ENCODE measurements around the gene CAMK1D. TPM values are rescaled to one million over a fixed set of nuclear protein-coding genes. Genes with fewer than 3 reads are reported as not detected.
A peak's percentile ranks its signal among the peaks of the same experiment; 100 is the strongest.

CAMK1D gene
- total and polyA plus RNA-seq, 2 donors (not counting 3 experiments of a cell fraction or from before 2014, with no cell fraction given), result 0.37 to 4.2 TPM

- Histone ChIP-seq H3K27me3 (ENCODE audit: control insufficient read depth in 2 of 2, insufficient read depth in 2 of 2, low read length in 2 of 2) (no peaks in the 10 kb centered on the region), H3K9me3 (replicated peaks; ENCODE audit: control insufficient read depth, insufficient read depth, low read length) (no peaks in the 10 kb centered on the region), H3K4me2 (ENCODE audit: insufficient read depth, low read length) (no peak overlapping the region), H3K4me1 (ENCODE audit: control insufficient read depth, extremely low read depth, insufficient read depth, low read length) (peaks cover 23% of the 10 kb centered on the region), H2AFZ (ENCODE audit: low read depth, low read length) (no peak overlapping the region), H3K9ac (replicated peaks; ENCODE audit: extremely low read depth, insufficient read depth, low read length) (no peak overlapping the region), H3K9me1 (replicated peaks; ENCODE audit: control insufficient read depth, extremely low read depth, insufficient read depth, low read length) (no peaks in the 10 kb centered on the region), H3K4me3 (replicated peaks in 1 of 3; ENCODE audit: insufficient read depth in 1 of 3, low read depth in 1 of 3, low read length in 3 of 3) (no peak overlapping the region), H3K36me3 (ENCODE audit: control insufficient read depth in 2 of 2, extremely low read depth in 1 of 2, insufficient read depth in 2 of 2, low read length in 2 of 2) (no peaks in the 10 kb centered on the region), H3K79me2 (ENCODE audit: control insufficient read depth, insufficient read depth, low read length) (no peaks in the 10 kb centered on the region), H4K20me1 (replicated peaks; ENCODE audit: control insufficient read depth, extremely low read depth, insufficient read depth, low read length) (no peaks in the 10 kb centered on the region), H3K27ac (ENCODE audit: insufficient read depth, low read depth, low read length) (no peak overlapping the region)
- BruUV-seq (replicated peaks), result no TSS peak
- no peak for FAIRE-seq
- CTCF ChIA-PET, result interaction anchor here (1.0 to 2.3 kb wide), 4 partner anchors 12 to 380 kb away, joined by 3 to 11 read pairs (median 6); partner anchors contain the start of gene OPTN
- dilution Hi-C loops (cut with MboI; ENCODE audit: extremely low pct_ligation_motif_present, low sequenced_read_pairs), result no loop called here
- POLR2A ChIA-PET, result no interaction called here
- peak; percentile 46 for DNase-seq (ENCODE audit: low read depth, low spot score)
- TF ChIP-seq FOS (IDR thresholded peaks at IDR 0.05; ENCODE audit: borderline replicate concordance, insufficient read depth, low read length) (no peak), POLR2A (IDR thresholded peaks at IDR 0.05; ENCODE audit: low read depth, low read length) (no peak), MYC (IDR thresholded peaks at IDR 0.05; ENCODE audit: low read depth, low read length) (no peak), MAX (IDR thresholded peaks at IDR 0.05; ENCODE audit: insufficient read depth, insufficient read length) (no peak), GATA2 (IDR thresholded peaks at IDR 0.05; ENCODE audit: insufficient read depth, insufficient read length, low read depth, low read length) (peak; percentile 60)
- intact Hi-C loops (cut with micrococcal nuclease), result no loop called here
Observed at GRCh38 chr10:12719365-12719764, 370.0 kb downstream of the CAMK1D start.

DNA sequence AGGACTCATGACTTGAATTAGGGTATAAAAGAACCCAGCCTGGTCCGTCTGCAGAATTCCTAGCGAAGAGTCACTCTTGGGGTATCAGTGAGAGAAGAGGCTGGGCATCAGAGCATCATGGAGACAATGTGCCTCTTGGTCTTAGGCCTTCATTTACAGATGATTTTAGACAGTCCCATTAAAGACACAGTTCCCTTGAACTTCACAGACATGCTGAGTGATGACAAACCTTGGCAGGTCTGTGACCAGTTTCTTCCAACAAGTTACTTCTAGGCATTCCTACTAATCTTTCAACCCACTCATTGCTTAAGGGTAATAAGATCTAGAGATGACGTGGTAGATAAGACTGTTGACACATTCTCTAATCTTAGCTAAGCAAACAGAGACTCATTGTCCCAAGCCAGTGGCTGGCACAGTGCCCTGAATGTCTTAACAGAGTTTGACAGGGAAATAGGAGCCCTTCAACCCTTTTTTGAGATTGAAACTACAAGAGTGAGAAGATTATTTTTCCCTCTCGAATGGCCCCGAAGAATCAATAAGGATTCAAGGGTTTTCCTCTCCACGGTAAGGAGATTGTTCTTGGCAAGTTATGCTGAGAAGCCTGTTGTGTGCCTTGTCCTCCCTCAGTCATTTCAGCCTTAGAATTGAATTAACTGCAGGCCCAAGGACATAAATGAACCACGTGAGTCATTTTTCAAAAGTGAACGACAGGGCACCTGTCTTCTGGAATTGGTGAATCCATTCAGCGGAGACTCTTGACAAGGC, 371.1 kb downstream of the CAMK1D start:
- Histone ChIP-seq H3K79me2 (ENCODE audit: control insufficient read depth, insufficient read depth, low read length) (no peaks in the 10 kb centered on the region), H3K36me3 (ENCODE audit: control insufficient read depth in 2 of 2, extremely low read depth in 1 of 2, insufficient read depth in 2 of 2, low read length in 2 of 2) (no peaks in the 10 kb centered on the region), H2AFZ (ENCODE audit: low read depth, low read length) (no peak overlapping the region), H3K9me1 (replicated peaks; ENCODE audit: control insufficient read depth, extremely low read depth, insufficient read depth, low read length) (no peaks in the 10 kb centered on the region), H3K9me3 (replicated peaks; ENCODE audit: control insufficient read depth, insufficient read depth, low read length) (no peaks in the 10 kb centered on the region), H3K27me3 (ENCODE audit: control insufficient read depth in 2 of 2, insufficient read depth in 2 of 2, low read length in 2 of 2) (no peaks in the 10 kb centered on the region), H3K9ac (replicated peaks; ENCODE audit: extremely low read depth, insufficient read depth, low read length) (peak overlapping the region; percentile 4), H3K4me2 (ENCODE audit: insufficient read depth, low read length) (peak overlapping the region; percentile 55), H3K4me3 (replicated peaks in 1 of 3; ENCODE audit: insufficient read depth in 1 of 3, low read depth in 1 of 3, low read length in 3 of 3) (no peak overlapping the region), H3K27ac (ENCODE audit: insufficient read depth, low read depth, low read length) (peak overlapping the region; percentile 65), H4K20me1 (replicated peaks; ENCODE audit: control insufficient read depth, extremely low read depth, insufficient read depth, low read length) (no peaks in the 10 kb centered on the region), H3K4me1 (ENCODE audit: control insufficient read depth, extremely low read depth, insufficient read depth, low read length) (peaks cover 23% of the 10 kb centered on the region)
- CTCF ChIA-PET, result interaction anchor here (1.0 to 2.3 kb wide), 6 partner anchors 10 to 379 kb away, joined by 3 to 14 read pairs (median 6); partner anchors contain the start of gene OPTN
- POLR2A ChIA-PET, result interaction anchor here (0.6 kb wide), 2 partner anchors 128 to 217 kb away, joined by 3 to 5 read pairs; no protein-coding TSS in a partner anchor
- no peak for TF ChIP-seq MYC (IDR thresholded peaks at IDR 0.05; ENCODE audit: low read depth, low read length)
- TF ChIP-seq POLR2A (IDR thresholded peaks at IDR 0.05; ENCODE audit: low read depth, low read length), result peak; percentile 37
- no peak for TF ChIP-seq MAX (IDR thresholded peaks at IDR 0.05; ENCODE audit: insufficient read depth, insufficient read length)
- TF ChIP-seq CTCF (IDR thresholded peaks at IDR 0.05; ENCODE audit: extremely low read depth in 1 of 2, insufficient read depth in 1 of 2, low read depth in 1 of 2, low read length in 2 of 2), result no peak
- peak; percentile 99 for TF ChIP-seq GATA2 (IDR thresholded peaks at IDR 0.05; ENCODE audit: insufficient read depth, insufficient read length, low read depth, low read length)
- TF ChIP-seq EZH2 (IDR thresholded peaks at IDR 0.05; ENCODE audit: borderline replicate concordance, low read depth, low read length, severe bottlenecking), result no peak
- peak; percentile 70 for TF ChIP-seq POLR2AphosphoS5 (IDR thresholded peaks at IDR 0.05; ENCODE audit: insufficient read depth, low read depth, low read length)
- TF ChIP-seq FOS (IDR thresholded peaks at IDR 0.05; ENCODE audit: borderline replicate concordance, insufficient read depth, low read length), result peak; percentile 84
- peak; percentile 86 for TF ChIP-seq JUN (IDR thresholded peaks at IDR 0.05; ENCODE audit: borderline replicate concordance, insufficient read depth, insufficient read length, low read depth)
- dilution Hi-C loops (cut with MboI; ENCODE audit: extremely low pct_ligation_motif_present, low sequenced_read_pairs) (no loop called here), intact Hi-C loops (cut with micrococcal nuclease) (loop anchor here (1.0 to 5.0 kb wide), 4 partner anchors 13 to 377 kb away; no protein-coding TSS in a partner anchor)
- peak; percentile 96 for DNase-seq (ENCODE audit: low read depth, low spot score)
- peak; percentile 98 for FAIRE-seq
- no TSS peak for BruUV-seq (replicated peaks)

Data from endothelial cell of umbilical vein (primary cell).